Mammary epithelial cell (primary cell): ENCODE measurements around the gene THOC5.

ENCODE experiments used
- EZH2 ChIP-seq: IDR thresholded peaks from 2 replicates; pipeline ENCODE4 v1.6.1; 2012; ENCODE audit warnings: low read length, inconsistent platforms, borderline replicate concordance
- TF ChIP-seq, protein P1 (sequence below), 2 donors: IDR thresholded peaks in 1 of 2; conservative IDR thresholded peaks in 1 of 2; 2 replicates each; pipeline ENCODE4 v1.5.1; 2011 to 2012; ENCODE audit warnings: inconsistent platforms in 2 of 2, low read length in 2 of 2, mild to moderate bottlenecking in 2 of 2, control low read depth in 1 of 2, low read depth in 1 of 2; ENCODE audit not compliant: insufficient read depth in 1 of 2; ENCODE audit errors: extremely low read depth in 1 of 2

DNA sequence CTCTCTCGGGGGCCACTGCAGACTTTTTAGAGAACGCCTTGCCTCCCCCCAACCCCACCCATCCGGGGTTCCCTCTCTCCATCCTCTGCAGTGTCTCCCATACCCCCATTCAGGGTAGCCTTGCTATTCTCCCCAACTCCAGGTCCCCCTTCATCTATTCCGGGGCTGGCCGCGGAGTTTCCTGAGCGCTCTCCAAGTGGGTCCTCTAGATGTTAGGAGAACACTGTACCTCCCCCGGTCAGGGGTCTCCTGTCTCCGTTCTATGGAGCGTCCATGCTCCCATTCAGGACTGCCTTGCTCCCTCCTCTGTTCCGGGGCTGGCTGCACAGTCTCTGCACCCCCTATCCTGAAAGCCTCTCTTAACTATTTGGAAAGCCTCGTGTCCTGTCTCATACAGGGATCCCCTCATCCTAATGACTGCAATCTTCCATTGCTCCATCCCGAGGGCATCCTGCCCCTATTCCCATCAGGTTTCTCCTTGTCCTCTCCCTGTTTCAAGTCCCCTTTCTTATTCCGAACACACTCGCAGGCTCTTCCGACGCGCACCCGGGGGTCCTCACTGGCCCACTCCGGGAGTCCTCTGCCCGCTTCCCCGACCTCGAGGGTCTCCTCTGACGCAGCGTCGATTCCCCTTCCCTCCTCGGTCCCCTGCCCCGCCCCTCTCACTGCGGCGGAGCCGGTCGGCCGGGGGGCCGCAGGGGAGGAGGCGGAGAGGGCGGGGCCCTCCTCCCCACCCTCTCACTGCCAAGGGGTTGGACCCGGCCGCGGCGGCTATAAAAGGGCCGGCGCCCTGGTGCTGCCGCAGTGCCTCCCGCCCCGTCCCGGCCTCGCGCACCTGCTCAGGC lies 73.9 kb downstream of the THOC5 start, which contains the start of gene NEFH:
- TF ChIP-seq EZH2: peak; percentile 61
- TF ChIP-seq, protein P1, sequence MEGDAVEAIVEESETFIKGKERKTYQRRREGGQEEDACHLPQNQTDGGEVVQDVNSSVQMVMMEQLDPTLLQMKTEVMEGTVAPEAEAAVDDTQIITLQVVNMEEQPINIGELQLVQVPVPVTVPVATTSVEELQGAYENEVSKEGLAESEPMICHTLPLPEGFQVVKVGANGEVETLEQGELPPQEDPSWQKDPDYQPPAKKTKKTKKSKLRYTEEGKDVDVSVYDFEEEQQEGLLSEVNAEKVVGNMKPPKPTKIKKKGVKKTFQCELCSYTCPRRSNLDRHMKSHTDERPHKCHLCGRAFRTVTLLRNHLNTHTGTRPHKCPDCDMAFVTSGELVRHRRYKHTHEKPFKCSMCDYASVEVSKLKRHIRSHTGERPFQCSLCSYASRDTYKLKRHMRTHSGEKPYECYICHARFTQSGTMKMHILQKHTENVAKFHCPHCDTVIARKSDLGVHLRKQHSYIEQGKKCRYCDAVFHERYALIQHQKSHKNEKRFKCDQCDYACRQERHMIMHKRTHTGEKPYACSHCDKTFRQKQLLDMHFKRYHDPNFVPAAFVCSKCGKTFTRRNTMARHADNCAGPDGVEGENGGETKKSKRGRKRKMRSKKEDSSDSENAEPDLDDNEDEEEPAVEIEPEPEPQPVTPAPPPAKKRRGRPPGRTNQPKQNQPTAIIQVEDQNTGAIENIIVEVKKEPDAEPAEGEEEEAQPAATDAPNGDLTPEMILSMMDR (conservative IDR thresholded peaks at IDR 0.05 in 1 of 2, IDR thresholded peaks at IDR 0.05 in 1 of 2; ENCODE audit: extremely low read depth in 1 of 2, insufficient read depth in 1 of 2, low read depth in 1 of 2, low read length in 2 of 2): no peak
